GM10847 (cell line): ENCODE data around the gene TNFAIP1.

Source experiments
- POLR2A ChIP-seq: IDR thresholded peaks from 2 replicates; pipeline ENCODE4 v1.6.1; 2011; ENCODE audit not compliant: insufficient read length; ENCODE audit errors: extremely low read depth

TNFAIP1 gene

DNA sequence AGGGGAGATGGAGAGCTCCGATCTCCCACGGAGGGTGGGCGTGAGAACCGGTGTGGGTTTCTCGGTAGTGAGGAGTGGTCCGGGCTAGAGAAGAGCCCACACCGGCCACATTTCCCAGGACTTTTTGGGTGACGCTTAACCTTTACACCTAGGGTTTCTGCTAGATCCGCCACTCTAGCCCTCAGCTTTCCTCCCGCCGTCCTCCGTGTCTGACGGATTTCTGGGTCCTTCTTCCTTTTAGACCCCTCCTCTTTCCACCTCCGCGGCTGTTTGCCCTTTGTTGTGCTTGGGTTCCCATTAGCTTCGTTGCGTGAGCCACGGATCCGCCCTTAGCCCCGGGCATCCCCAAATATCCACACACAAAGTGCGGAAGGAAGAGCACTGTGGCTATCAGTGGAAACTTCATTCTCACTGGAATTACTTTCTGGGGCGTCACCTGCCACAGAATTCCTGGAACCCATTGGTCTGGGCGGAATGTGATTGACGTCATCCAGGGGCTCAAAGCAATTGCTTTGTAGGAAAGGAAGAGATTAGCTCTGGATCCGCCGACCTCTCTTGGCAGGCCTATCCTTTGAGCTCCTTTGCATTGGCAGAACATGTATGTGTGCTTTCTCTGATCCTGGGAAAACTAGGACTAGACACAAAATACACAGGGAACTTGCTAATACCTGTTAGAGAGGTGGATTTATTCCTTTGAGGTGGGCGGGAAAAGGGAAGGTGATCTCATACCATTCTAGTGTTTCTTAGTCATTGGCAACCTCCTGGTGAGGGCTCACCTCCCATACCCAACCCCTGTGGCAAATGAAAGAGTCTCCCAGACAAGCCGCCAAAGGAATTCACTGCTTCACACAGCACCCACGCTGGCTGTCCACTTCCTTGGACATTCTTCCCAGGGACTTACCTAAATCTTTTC lies 654 bp downstream of the TNFAIP1 start:
- no peak for TF ChIP-seq POLR2A

DNA sequence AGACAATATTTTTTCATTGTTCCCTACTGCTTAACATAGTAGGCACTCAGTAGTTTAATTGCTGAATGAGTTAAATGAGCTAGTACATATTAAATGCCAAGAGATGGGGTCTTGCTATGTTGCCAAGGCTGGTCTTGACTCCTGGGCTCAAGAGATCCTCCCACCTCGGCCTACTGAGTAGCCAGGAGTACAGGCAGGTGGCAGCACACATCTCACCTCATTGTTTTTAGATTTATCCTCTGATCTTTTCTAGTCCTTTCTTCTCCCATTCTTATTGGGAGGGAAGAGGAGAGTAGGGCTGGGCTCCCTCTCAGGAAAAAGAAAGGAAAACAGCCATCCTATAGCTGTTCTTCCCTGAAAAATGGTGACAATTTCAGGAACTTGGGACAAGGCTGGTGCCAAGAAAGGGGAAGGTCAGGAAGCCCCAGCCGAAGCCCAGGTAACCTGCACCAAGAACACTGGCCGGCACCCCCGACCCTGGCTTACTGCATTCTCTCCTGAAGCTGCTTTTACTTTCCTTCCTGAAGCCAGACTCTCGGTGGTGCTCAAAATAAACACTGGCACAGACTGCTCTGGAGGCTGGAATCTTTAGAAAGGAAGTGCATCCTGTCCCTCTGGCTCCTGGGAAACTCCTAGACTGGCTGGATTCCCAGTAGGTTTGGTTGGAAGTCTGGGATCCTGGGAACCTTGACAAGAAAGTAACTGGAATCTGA lies 2.7 kb downstream of the TNFAIP1 start:
- TF ChIP-seq POLR2A, result no peak

DNA sequence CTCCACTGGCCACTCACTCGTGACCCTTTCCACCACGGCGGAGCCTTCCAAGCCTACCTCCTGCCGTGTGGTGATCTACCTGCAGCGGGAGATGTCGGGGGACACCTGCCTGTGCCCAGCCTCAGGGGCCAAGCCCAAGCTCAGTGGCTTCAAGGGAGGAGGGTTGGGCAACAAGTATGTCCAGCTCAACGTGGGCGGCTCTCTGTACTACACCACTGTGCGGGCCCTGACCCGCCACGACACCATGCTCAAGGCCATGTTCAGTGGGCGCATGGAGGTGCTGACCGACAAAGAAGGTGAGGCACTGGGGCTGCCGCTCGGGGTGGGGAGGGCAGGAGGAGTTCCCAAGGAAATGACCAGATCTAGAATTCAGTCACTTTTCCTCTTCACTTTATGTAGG lies 3.9 kb downstream of the TNFAIP1 start:
- TF ChIP-seq POLR2A, result no peak

GRCh38 chr17:28340374-28340773 lies 4.8 kb downstream of the TNFAIP1 start:
- TF ChIP-seq POLR2A, result no peak

DNA sequence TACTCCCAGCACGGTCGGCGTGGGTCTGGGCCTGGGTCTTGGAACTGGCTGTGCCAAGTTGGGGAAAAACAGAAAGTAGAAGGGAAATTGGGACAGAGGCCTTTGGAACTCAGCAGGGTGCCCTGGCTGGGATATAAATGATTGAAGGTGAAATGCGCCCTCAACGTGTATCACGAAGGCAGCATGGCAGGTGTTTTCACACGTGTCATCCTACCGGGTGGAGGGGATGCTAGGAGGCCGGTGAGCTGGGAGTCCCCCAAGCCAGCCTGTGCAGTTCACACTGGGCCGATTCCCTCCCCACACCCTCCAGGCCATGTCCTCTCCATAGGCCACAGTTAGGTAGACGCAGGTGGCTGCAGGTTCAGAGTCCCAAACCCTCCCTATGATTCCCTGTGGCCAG lies 6.0 kb downstream of the TNFAIP1 start:
- TF ChIP-seq POLR2A, result no peak

- TF ChIP-seq POLR2A, result no peak
Observed at GRCh38 chr17:28342313-28342712, 6.8 kb downstream of the TNFAIP1 start.

DNA sequence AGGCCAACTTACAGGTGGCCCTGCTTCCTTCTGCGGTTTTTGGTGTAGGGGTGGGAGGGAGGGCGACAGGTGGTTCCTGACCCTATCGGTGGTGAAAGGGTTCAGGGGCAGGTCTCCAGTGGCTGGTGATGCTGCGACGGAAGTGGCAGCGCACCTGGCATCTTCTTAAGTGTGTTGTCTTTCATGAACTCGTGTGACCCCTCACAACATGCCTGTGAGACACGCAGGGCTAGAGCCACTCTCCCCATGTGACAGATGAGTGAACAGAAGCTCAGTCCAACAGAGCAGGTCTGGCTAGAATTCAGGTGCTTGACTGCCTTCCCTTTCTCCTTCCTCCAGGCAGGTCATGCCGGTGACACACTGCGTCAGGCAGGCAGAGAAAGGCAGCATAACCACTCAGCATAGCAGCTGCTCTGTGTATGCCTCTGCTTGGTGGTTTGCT lies 8.0 kb downstream of the TNFAIP1 start:
- no peak for TF ChIP-seq POLR2A

- TF ChIP-seq POLR2A, result no peak
Observed at GRCh38 chr17:28344011-28344410, 8.4 kb downstream of the TNFAIP1 start.

DNA sequence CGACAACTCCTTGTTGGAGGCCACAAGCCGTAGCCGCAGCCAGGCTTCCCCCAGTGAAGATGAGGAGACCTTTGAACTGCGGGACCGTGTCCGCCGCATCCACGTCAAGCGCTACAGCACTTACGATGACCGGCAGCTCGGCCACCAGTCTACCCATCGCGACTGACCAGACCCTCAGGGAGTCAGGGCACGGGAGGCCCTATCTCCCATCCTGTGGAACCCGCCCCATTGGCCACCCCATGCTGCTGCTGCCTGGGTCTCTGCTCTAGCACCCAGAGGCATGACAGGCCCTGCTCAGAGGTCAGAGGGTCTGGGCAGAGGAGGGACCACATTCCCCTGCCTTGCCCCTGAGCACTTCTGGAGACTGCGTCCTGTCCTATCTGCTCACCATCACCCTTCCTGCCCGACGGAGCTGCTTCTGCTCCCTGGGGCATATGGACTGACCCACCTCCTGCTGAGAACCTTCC lies 8.9 kb downstream of the TNFAIP1 start:
- TF ChIP-seq POLR2A, result no peak

DNA sequence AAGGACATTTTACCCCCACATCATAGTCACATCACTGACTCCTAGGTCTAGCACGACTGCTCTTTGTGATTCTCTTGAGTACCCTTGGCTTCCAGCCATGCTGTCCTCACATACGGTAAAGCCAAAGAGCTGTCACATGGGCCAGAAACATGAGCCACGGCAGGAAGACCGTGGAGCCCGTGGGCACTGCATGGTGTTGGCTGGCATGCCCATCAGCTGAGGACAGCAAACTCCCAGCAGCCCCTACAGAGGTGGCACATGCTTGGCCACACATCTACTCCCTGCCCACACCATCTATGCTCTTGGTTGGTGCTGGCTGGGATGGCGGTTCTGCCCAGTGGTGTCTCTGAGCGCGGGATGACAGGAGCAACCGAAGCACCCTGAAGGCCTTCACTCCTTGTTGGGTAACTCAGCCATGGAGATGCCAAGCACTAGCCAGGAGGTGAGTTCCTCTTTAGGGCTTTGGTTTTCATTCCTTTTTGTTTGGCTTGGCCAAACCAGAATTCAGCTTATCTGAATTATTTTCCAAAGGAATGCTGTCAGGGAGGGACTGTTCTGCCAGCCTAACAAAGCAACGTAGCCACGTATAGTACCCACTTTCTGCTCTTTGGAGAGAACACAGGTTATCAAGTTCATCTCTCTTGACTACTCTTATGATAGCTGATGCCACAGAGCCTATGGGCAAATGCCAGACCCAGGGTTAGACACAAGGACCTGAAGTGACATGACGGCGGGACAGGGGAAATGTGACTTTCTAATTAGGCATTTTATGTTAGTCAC lies 10.0 kb downstream of the TNFAIP1 start:
- TF ChIP-seq POLR2A, result no peak

DNA sequence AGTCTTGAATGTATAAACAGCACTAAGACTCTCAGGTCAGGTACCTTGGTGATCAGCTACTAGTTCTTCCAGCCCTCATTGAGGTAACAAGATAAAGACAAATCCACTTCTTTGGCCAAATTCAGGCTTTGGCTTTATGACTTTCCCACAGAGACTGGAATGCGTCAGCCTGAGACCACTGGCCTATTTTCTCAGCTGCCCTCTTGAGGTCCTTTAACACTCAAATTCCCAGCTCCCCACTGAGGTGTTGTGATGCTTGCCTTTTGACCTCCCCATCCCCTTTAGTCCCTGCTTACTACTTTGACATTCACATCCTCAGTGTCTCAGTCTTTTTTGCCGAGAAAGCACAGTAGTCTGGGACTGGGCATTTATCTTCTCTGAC lies 10.6 kb downstream of the TNFAIP1 start:
- TF ChIP-seq POLR2A, result no peak

DNA sequence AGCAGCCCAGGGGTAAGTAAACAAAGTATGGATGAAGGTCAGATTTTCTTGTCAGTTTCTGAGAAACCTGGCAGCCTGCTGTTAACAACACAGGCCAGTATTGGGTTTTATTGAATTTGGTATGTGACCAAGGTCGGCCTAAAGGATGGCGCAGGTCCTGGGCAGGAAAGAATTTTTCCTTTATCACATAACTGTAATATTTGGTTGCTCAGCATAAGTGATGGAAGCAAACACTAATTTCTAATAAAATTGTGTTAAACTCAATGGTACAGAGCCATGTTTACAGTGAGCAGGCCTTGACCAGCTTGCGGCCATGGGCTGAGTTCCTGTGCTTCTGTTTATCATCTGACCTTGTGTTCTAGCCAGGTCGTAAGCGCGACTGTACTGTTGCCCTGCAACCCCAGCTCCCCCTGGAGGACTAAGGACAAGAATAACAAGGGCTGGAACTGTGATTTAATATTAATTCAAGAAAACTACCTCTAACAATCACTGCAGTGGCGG lies 11.2 kb downstream of the TNFAIP1 start:
- TF ChIP-seq POLR2A, result no peak

- no peak for TF ChIP-seq POLR2A
Observed at GRCh38 chr17:28347261-28347891, 11.8 kb downstream of the TNFAIP1 start.

GRCh38 chr17:28348979-28349378 lies 13.4 kb downstream of the TNFAIP1 start:
- no peak for TF ChIP-seq POLR2A

DNA sequence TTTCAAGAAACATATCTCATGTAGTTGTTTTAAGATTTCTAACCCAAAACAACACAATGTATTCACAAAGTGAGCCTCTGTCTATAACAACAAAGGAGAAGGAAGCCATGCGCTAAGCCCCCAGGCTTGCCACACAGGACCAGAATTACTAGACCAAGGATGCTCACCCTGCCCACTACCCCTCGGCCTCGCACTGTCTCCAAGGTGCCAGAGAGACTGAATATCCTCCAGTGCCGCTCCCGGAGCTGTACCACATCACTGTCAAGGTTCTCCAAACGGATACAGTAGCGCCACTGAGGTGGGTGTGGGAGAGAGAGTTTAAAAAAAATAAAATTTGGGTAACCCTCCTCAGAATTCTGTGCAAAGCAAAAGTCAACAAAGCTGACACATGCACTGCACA lies 14.7 kb downstream of the TNFAIP1 start:
- TF ChIP-seq POLR2A, result no peak
